B cell (primary cell): ENCODE measurements around the gene POLE.

Source experiments
- CTCF ChIP-seq: fragments of 200-600 bp; IDR thresholded peaks from one replicate; pipeline ENCODE4 v1.8.0; 2022; ENCODE audit warnings: antibody characterized with exemption, mild to moderate bottlenecking
- EZH2 ChIP-seq: IDR thresholded peaks from 2 replicates; pipeline ENCODE4 v1.6.1; 2012; ENCODE audit warnings: borderline replicate concordance, low read depth, mild to moderate bottlenecking, moderate library complexity, low read length; ENCODE audit not compliant: insufficient read depth, poor library complexity, severe bottlenecking

GRCh38 chr12:132673288-132674179 is 13.6 kb downstream of the POLE start:
- TF ChIP-seq CTCF (no peak), EZH2 (no peak)
